ENCODE data around the gene CD4.

CD4 gene

DNA sequence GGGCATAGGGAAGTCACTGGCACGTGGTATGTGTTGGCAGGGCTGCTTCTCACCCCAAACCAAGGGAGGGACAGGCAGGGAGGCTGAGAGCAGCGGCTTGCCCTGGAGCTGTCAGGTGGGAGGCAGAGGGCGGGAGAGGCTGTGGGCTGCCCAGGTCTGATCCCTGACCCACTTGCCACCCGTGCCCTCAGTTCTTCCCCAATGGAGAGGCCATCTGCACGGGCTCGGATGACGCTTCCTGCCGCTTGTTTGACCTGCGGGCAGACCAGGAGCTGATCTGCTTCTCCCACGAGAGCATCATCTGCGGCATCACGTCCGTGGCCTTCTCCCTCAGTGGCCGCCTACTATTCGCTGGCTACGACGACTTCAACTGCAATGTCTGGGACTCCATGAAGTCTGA lies 56.1 kb downstream of the CD4 start:
- TF ChIP-seq POLR2AphosphoS5 (IDR thresholded peaks at IDR 0.05; ENCODE audit: low read depth, low read length), result no peak
- no peak for TF ChIP-seq POLR2A (IDR thresholded peaks at IDR 0.05; ENCODE audit: low read depth, low read length)
- TF ChIP-seq TAF1 (IDR thresholded peaks at IDR 0.05; ENCODE audit: borderline replicate concordance, low read depth, low read length), result no peak
- FAIRE-seq, result no peak

DNA sequence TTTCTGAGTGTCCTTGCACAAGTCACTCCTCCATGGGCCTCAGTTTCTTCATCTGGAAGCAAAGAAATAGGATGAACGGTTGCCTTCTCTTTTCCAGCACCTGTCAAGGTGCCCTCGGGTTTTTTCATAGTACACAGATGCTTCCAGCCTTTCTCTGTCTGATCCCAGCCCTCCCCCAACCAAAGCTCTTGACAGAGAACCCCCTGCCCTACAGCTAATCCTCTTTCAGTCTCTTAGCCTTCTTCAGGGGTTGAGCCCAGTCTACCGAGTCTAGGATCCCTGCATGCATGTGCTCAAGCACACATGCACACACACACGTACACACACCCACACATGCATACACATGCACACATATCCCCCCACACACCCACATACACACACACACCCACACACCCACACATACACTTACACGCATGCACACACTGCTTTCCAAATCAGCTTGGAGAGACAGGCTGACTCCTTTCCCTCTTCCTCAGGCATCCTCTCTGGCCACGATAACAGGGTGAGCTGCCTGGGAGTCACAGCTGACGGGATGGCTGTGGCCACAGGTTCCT lies 57.1 kb downstream of the CD4 start:
- no peak for FAIRE-seq
- no peak for DNase-seq (ENCODE audit: insufficient read length)

More for the DNA sequence above, 56.1 kb downstream of the CD4 start:
- DNase-seq (ENCODE audit: insufficient read length), result no peak

DNA sequence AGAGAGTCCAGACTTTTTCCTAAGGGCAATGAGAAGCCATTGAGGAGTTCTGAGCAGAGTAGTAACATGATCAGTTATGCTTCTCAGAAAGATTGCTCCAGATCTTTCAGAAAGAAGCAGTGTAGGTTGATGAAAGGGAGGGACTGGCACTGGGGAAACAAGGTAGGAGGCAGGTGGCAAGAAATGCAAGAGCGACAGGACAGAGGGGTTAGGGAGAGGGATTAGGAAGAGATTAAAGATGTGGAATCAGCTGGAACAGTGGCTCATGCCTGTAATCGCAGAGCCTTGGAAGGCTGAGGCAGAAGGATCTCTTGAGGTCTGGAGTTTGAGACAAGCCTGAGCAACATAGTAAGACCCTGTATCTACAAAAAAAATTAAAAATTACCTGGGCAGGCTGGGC lies 58.3 kb downstream of the CD4 start:
- no peak for DNase-seq (ENCODE audit: insufficient read length)
- no peak for FAIRE-seq
- no peak for TF ChIP-seq POLR2AphosphoS5 (IDR thresholded peaks at IDR 0.05; ENCODE audit: low read depth, low read length)

More for the DNA sequence above, 57.1 kb downstream of the CD4 start:
- TF ChIP-seq TAF1 (IDR thresholded peaks at IDR 0.05; ENCODE audit: borderline replicate concordance, low read depth, low read length) (no peak), POLR2AphosphoS5 (IDR thresholded peaks at IDR 0.05; ENCODE audit: low read depth, low read length) (no peak), POLR2A (IDR thresholded peaks at IDR 0.05; ENCODE audit: low read depth, low read length) (no peak)

DNA sequence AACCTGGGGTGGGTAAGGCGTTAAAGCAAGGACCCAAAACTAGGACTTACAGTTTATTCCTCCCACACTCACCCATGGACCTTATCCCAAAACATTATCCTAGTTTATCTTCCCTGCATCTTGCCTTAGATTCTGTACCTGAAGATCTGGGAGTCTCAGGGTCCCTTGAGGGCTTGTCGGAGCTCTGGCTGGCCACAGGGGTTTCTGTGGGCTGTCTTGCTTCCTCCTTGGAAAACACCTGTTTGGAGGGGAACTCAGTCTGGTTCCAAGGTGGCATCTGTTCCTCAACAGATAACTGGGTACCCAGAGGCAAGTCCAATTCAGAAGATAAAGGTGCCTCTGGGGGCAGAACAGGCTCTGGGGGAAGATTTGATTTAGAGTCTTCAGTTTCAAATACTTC lies 60.1 kb downstream of the CD4 start:
- TF ChIP-seq POLR2A (IDR thresholded peaks at IDR 0.05; ENCODE audit: low read depth, low read length), result no peak
- FAIRE-seq (no peak), DNase-seq (ENCODE audit: insufficient read length) (no peak)

DNA sequence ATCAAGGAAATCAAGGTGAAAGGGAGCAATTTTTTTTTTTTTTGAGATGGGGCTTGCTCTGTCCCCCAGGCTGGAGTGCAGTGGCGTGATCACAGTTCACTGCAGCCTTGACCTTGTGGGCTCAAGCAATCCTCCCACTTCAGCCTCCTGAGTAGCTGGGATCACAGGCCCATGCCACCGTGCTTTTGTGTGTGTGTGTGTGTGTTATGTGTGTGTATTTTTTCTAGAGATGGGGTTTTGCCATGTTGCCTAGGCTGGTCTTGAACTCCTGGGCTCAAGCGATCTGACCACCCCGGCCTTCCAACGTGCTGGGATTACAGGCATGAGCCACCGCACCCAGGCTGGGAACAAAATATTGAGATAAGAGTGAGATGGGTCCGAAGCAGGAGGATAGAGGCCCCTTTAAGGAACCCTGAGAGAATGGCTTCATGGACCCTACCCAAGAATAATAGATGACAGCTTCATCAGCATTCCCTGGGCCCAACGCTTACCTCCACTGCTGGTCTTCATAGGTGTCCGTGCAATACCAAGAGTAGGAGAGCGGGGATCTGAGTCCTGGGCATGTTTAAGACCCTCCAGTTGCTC lies 60.7 kb downstream of the CD4 start:
- no peak for FAIRE-seq
- TF ChIP-seq TAF1 (IDR thresholded peaks at IDR 0.05; ENCODE audit: borderline replicate concordance, low read depth, low read length) (no peak), POLR2A (IDR thresholded peaks at IDR 0.05; ENCODE audit: low read depth, low read length) (no peak), POLR2AphosphoS5 (IDR thresholded peaks at IDR 0.05; ENCODE audit: low read depth, low read length) (no peak)
- no peak for DNase-seq (ENCODE audit: insufficient read length)

DNA sequence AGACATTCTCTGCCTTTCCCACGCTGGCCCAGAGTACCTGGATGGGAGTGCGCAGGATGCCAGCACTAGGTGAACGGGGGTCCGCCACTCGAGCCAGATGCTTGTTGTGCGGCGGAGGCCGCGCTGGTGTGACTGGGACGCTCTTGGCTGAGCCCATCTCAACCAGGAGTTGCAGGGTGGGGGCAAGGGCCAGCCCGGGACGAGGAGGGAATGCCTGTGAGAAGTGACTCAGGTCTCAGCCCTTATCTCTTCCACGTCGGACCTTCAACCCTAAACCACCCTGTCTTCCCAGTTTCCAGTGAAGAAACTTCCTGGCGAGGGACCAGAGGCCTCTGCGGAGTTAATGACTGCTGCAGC lies 61.4 kb downstream of the CD4 start:
- DNase-seq (ENCODE audit: insufficient read length) (no peak), FAIRE-seq (no peak)
- TF ChIP-seq TAF1 (IDR thresholded peaks at IDR 0.05; ENCODE audit: borderline replicate concordance, low read depth, low read length), result no peak
- TF ChIP-seq POLR2AphosphoS5 (IDR thresholded peaks at IDR 0.05; ENCODE audit: low read depth, low read length), result no peak
- TF ChIP-seq POLR2A (IDR thresholded peaks at IDR 0.05; ENCODE audit: low read depth, low read length), result no peak

DNA sequence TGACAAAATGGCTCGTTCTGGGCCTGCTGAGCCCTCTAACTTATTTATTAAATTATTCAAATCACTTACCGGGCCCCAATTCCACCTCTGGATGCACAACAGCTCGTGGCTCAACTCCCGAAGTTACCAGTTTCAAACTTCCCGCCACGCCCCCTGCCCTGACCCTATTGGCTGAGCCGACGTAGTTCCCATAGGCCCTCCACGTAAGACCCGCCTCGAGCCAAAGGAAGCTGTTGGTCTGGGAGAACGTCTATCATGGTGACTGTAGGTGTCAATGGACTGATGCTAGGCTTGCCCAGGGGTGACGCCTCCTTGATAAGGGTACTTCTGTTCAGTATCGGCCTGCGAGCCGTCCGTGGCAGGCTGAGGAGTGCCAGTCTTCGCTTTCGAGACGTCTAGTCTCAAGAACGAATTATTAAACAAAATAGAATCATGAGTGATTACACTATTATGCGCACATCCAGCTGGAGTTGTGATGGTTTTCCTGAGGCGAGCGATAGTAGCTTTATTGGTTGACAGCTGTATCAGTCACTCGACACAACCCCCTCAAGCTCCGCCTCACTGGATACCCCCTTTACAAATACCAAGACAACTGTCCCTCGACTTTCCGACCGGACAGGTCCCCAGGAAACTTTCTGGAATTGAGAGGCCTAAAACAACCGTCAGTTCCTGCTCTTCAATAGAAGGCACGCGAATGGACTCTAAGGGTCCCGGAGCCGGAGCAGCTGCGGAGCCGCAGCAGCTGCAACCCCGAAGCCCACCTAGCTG lies 62.0 kb downstream of the CD4 start, which contains the start of gene CDCA3:
Gene CDCA3, minus strand, starts transcription at position 134 of the 768 bp plus-strand sequence. CDS start 334 bp downstream, outside the sequence.
- peak; percentile 99 for FAIRE-seq

DNA sequence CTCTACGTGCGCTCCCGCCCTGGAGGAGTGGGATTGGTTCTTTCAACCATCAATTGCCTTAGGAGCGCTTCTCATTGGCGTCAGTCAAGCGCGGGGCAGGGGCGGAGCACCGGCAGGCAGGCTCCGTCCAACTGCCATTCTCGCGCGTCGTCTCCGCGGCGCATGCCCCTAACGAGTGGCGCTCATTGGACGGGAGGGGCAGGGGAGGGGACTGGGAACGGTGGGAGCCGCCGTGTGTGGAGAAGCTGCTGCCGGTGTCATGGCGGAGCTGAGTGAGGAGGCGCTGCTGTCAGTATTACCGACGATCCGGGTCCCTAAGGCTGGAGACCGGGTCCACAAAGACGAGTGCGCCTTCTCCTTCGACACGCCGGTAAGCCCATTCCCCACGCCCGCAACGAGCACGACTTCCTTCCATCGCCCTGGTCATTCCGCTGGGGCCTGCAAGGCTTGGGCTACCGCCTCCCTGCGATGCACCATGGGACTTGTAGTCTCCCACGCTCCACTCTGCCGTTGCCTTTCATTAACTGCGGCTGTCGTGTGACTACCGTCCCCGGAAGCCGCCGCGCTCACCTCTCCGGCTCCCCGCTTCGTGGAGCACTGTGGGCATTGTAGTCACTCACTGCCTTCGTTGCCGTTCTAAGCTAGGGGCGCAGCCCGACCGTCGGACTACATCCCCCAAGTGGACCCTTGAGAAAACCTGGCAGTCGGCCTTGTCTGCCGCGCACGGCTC lies 62.8 kb downstream of the CD4 start, which contains the start of gene USP5:
Gene USP5, plus strand, starts transcription at position 230 of the 730 bp plus-strand sequence. Its CDS starts 30 bp downstream, at position 260.
- DNase-seq (ENCODE audit: insufficient read length) (peak; percentile 97), FAIRE-seq (no peak)
- TF ChIP-seq POLR2AphosphoS5 (IDR thresholded peaks at IDR 0.05; ENCODE audit: low read depth, low read length) (peak; percentile 76), POLR2A (IDR thresholded peaks at IDR 0.05; ENCODE audit: low read depth, low read length) (peak; percentile 74), TAF1 (IDR thresholded peaks at IDR 0.05; ENCODE audit: borderline replicate concordance, low read depth, low read length) (no peak)

More for the DNA sequence above, 62.0 kb downstream of the CD4 start, which contains the start of gene CDCA3:
- TF ChIP-seq TAF1 (IDR thresholded peaks at IDR 0.05; ENCODE audit: borderline replicate concordance, low read depth, low read length), result no peak
- peak; percentile 87; the same call in 1 of the 2 replicates for TF ChIP-seq POLR2A (IDR thresholded peaks at IDR 0.05; ENCODE audit: low read depth, low read length)
- TF ChIP-seq POLR2AphosphoS5 (IDR thresholded peaks at IDR 0.05; ENCODE audit: low read depth, low read length), result peak; percentile 81
- peak; percentile 100 for DNase-seq (ENCODE audit: insufficient read length)

DNA sequence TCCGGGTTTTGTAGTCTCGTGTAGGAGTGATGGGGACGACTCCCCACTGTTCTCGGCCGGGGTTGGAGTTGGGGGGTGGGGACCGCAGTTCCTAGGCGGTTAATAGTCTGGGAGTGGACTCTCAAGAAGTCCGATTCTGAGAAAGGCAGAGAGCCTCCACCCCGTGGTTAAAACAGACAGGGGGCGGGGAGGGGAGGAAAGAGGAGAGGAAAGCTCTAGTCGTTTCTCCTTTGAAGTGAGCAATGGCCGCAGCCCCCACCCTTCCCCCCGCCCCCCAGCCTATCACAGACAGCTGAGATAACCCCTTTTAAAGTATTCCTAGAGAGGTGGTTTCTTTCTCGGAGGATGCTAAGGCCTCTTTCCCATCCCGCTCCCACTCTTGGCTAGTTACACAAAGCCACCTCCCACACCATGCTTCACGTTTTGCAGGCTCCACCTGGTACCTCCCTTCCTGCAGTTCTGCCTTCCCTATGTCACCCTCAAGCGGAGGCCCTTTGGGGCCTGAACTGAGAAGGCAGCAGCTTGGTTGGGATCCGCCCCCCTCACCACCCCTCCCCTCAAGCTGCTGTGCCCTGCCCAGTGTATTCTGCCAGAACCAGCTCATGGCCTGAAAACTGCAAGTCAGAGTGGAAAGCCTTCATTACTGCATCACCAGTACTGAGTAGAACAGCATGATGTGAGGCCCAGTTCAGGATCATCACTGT lies 63.5 kb downstream of the CD4 start:
- TF ChIP-seq TAF1 (IDR thresholded peaks at IDR 0.05; ENCODE audit: borderline replicate concordance, low read depth, low read length) (no peak), POLR2A (IDR thresholded peaks at IDR 0.05; ENCODE audit: low read depth, low read length) (no peak), POLR2AphosphoS5 (IDR thresholded peaks at IDR 0.05; ENCODE audit: low read depth, low read length) (no peak)
- no peak for DNase-seq (ENCODE audit: insufficient read length)
- no peak for FAIRE-seq

DNA sequence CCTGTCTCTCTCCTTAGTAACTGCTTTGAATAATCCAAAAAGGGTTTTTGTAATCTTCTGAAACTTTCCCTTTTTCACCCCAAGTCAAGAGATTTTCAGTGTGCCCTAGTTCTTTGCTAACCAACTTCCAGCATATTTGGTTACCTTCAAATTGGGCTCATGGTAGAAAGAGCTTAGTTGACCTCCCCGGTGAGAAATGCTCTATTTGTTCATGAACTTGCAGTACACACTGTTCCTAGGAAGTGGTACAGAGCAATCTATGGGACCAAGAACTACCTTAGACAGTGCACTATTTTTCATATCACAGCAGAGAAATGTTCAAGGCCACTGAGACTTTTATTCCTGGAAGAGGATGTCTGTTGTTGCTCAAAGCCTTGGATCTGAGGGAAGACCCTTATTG lies 64.3 kb downstream of the CD4 start:
- FAIRE-seq (no peak), DNase-seq (ENCODE audit: insufficient read length) (no peak)
- no peak for TF ChIP-seq POLR2A (IDR thresholded peaks at IDR 0.05; ENCODE audit: low read depth, low read length)
- no peak for TF ChIP-seq POLR2AphosphoS5 (IDR thresholded peaks at IDR 0.05; ENCODE audit: low read depth, low read length)
- no peak for TF ChIP-seq TAF1 (IDR thresholded peaks at IDR 0.05; ENCODE audit: borderline replicate concordance, low read depth, low read length)

DNA sequence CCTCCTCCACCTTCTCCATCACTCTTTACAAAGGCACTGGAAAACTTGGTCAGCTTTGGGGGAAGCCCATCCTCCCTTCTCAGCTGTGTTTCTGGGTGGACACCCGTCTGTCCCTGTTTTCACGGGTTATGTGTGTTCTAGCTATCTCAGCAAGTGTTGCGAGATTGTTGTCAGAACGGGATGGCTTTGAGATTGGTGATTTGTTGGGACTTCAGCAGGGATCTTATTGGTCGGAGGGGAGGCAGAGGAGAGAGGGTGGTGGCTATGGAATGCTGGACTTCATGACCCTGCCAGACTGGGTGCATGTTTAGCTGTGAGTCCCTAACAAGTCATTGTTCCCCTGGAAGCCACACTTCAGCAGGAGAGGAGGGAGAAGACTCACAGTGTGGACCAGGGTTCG lies 64.7 kb downstream of the CD4 start:
- no peak for FAIRE-seq
- DNase-seq (ENCODE audit: insufficient read length), result no peak
- TF ChIP-seq TAF1 (IDR thresholded peaks at IDR 0.05; ENCODE audit: borderline replicate concordance, low read depth, low read length) (no peak), POLR2AphosphoS5 (IDR thresholded peaks at IDR 0.05; ENCODE audit: low read depth, low read length) (no peak), POLR2A (IDR thresholded peaks at IDR 0.05; ENCODE audit: low read depth, low read length) (no peak)
